GM12878 (cell line): ENCODE data around the gene TMEM135. TPM values are rescaled to one million over a fixed set of nuclear protein-coding genes. Genes with fewer than 3 reads are reported as not detected.
"Not testable (repeated sequence)": the region's sequence is repeated elsewhere in the genome, so short reads cannot be mapped to it uniquely, and the experiment has no call there.

Experiments used
- ATAC-seq: fragments of 200-7000 bp; cut with Tn5 transposase; 3 replicates; pipeline ENCODE4 v1.9.1; 2020; ENCODE audit warnings: mild to moderate bottlenecking, moderate library complexity
- BruUV-seq: library from RNA; stranded (reverse); fragments of 400-500 nt; replicated peaks from 2 replicates; lab custom pipeline; 2021; lab: Mats Ljungman, UMichigan
- CTCF ChIA-PET: fragments of 300-600 bp; sonication (Branson Sonifier 250); formaldehyde crosslinking; extraction: SDS; loops from one replicate; lab custom pipeline; 2021; ENCODE audit warnings: inconsistent platforms; lab: Yijun Ruan, JAX
- POLR2A ChIA-PET: fragments of 350-600 bp; formaldehyde crosslinking; extraction: SDS; loops from one replicate; lab custom pipeline; 2021; ENCODE audit warnings: inconsistent platforms; lab: Charles Lee
- RAD21 ChIA-PET: fragments of 300-600 bp; sonication (Branson Sonifier 250); formaldehyde crosslinking; loops from one replicate; lab custom pipeline; 2023; ENCODE audit warnings: antibody characterized with exemption; ENCODE audit not compliant: unreplicated experiment; lab: Charles Lee
- SMC1A ChIA-PET: fragments of 300-600 bp; sonication (Branson Sonifier 250); formaldehyde crosslinking; loops from one replicate; lab custom pipeline; 2023; ENCODE audit not compliant: unreplicated experiment, uncharacterized antibody; lab: Charles Lee
- DNase-seq: peaks from one replicate; pipeline ENCODE4 v3.0.0-alpha.2; 2011; ENCODE audit warnings: low read depth, low spot score
- FAIRE-seq: peaks from 3 replicates; lab custom pipeline; 2011; peaks lifted over from hg19 to GRCh38; lab: Jason Lieb, UNC
- H2AFZ ChIP-seq: 2 replicates; pipeline ENCODE4 v1.6.0; 2011; ENCODE audit warnings: low read depth, low read length, control low read depth; ENCODE audit not compliant: control insufficient read depth
- H3K27ac ChIP-seq: 2 replicates; pipeline ENCODE4 v1.5.1; 2011; ENCODE audit warnings: control low read depth; ENCODE audit not compliant: control insufficient read depth, insufficient read depth
- H3K27me3 ChIP-seq, 2 experiments: replicated peaks in 1 of 2; 2 replicates each; pipeline versions ENCODE4 v1.6.0 to v1.6.1; 2011; ENCODE audit warnings: low read length in 1 of 2; ENCODE audit not compliant: control insufficient read depth in 2 of 2, insufficient read depth in 2 of 2
- H3K36me3 ChIP-seq, 2 experiments: 2 replicates each; pipeline ENCODE4 v1.5.1; 2011; ENCODE audit warnings: low read length in 1 of 2; ENCODE audit not compliant: control insufficient read depth in 2 of 2, insufficient read depth in 2 of 2
- H3K4me1 ChIP-seq: 2 replicates; pipeline ENCODE4 v1.6.1; 2011; ENCODE audit warnings: mild to moderate bottlenecking, low read length, moderate library complexity, mixed read lengths; ENCODE audit not compliant: control insufficient read depth, insufficient read depth
- H3K4me2 ChIP-seq: 2 replicates; pipeline ENCODE4 v1.6.0; 2011; ENCODE audit warnings: control low read depth; ENCODE audit not compliant: control insufficient read depth, insufficient read depth
- H3K4me3 ChIP-seq: fragments of 200-600 bp; sonication (generic); 2 replicates; pipeline ENCODE4 v1.5.1; 2016
- H3K79me2 ChIP-seq: 2 replicates; pipeline ENCODE4 v1.6.0; 2011; ENCODE audit warnings: low read length; ENCODE audit not compliant: control insufficient read depth, insufficient read depth
- H3K9ac ChIP-seq: 2 replicates; pipeline ENCODE4 v1.8.0; 2011; ENCODE audit warnings: low read length, control low read depth, mixed read lengths; ENCODE audit not compliant: control insufficient read depth, insufficient read depth
- H3K9me3 ChIP-seq: replicated peaks from 3 replicates; pipeline ENCODE4 v1.5.1; 2011; ENCODE audit warnings: mild to moderate bottlenecking, low read length; ENCODE audit not compliant: control insufficient read depth, insufficient read depth
- H4K20me1 ChIP-seq: 2 replicates; pipeline ENCODE4 v1.6.0; 2011; ENCODE audit not compliant: control insufficient read depth, insufficient read depth
- ASH2L ChIP-seq: fragments of 300-600, 200-600 bp; sonication (generic); IDR thresholded peaks from 2 replicates; pipeline ENCODE4 v1.6.1; 2017; ENCODE audit warnings: low read depth, mild to moderate bottlenecking, borderline replicate concordance
- CEBPZ ChIP-seq: fragments of 150-350 bp; IDR thresholded peaks from 2 replicates; pipeline ENCODE4 v1.6.1; 2016; ENCODE audit warnings: low read depth, low read length
- CHD2 ChIP-seq: IDR thresholded peaks from 2 replicates; pipeline ENCODE4 v1.6.1; 2011; ENCODE audit warnings: low read depth, low read length, improper control_type of control experiment, borderline replicate concordance
- CREB1 ChIP-seq: IDR thresholded peaks from 2 replicates; pipeline ENCODE4 v1.6.1; 2012; ENCODE audit warnings: low read depth, mild to moderate bottlenecking, inconsistent platforms
- HDGF ChIP-seq: fragments of 450-650 bp; IDR thresholded peaks from 2 replicates; pipeline ENCODE4 v1.6.1; 2016; ENCODE audit warnings: antibody characterized with exemption
- KAT2A ChIP-seq: conservative IDR thresholded peaks from 2 replicates; pipeline ENCODE4 v1.6.1; 2011; ENCODE audit warnings: low read depth, low read length; ENCODE audit not compliant: control insufficient read depth
- MTA2 ChIP-seq: fragments of 450-650 bp; IDR thresholded peaks from 2 replicates; pipeline ENCODE4 v1.6.1; 2016; ENCODE audit warnings: low read depth, mild to moderate bottlenecking, moderate library complexity
- NFIC ChIP-seq: IDR thresholded peaks from 2 replicates; pipeline ENCODE4 v1.6.1; 2012; ENCODE audit warnings: low read depth, mild to moderate bottlenecking, inconsistent platforms, low read length, moderate library complexity
- NFYB ChIP-seq: IDR thresholded peaks from 2 replicates; pipeline ENCODE4 v1.6.1; 2011; ENCODE audit warnings: low read depth, mild to moderate bottlenecking, low read length, improper control_type of control experiment, moderate library complexity; ENCODE audit not compliant: insufficient read depth
- POLR2AphosphoS5 ChIP-seq: IDR thresholded peaks from 2 replicates; pipeline ENCODE4 v1.6.1; 2011; ENCODE audit warnings: mild to moderate bottlenecking, low read length, inconsistent platforms
- WGBS: methylation state at CpG from one replicate; pipeline ENCODE4 v1.1.6; 2016; ENCODE audit warnings: low lambda C conversion rate; ENCODE audit not compliant: insufficient replicate concordance, insufficient coverage; ENCODE audit errors: missing lambda C conversion rate; 5-methylcytosine and 5-hydroxymethylcytosine counted together
- in situ Hi-C: fragments of 300-500 bp; cut with MboI; formaldehyde crosslinking; loops from 9 replicates; pipeline ENCODE4 v1.14.3; 2018; ENCODE audit warnings: mixed read lengths
- intact Hi-C: fragments of 100-400 bp; cut with micrococcal nuclease; formaldehyde crosslinking; loops from one replicate; pipeline ENCODE4 v1.14.2; 2022; ENCODE audit not compliant: unreplicated experiment
- polyA plus RNA-seq, 11 experiments: library from polyadenylated mRNA; depleted of rRNA in 4 of 11; unstranded in 6 of 11; stranded (reverse) in 5 of 11; fragments of >200 nt; fragmentation: Nextera tagmentation in 4 of 11; fragmentation: Illumina TruSeq in 1 of 11; extraction: Ambion mirVana in 4 of 11; extraction: Trizol in 1 of 11; gene quantifications; 1 replicate in 1 of 11; 2 replicates in 10 of 11; pipeline versions ENCODE4 v1.2.1 to v1.2.3, GENCODE V29; 2011 to 2016; ENCODE audit warnings: inconsistent platforms in 2 of 11, missing spikeins in 2 of 11, low read depth in 1 of 11
- total RNA-seq, 4 experiments: library from RNA; depleted of rRNA in 3 of 4; stranded (reverse); fragments of >200 nt in 3 of 4; fragmentation: Illumina TruSeq in 1 of 4; extraction: Trizol in 1 of 4; gene quantifications; 2 replicates each; pipeline versions ENCODE4 v1.2.1 to v1.2.3, GENCODE V29; 2013 to 2021
- TF ChIP-seq, protein P1 (sequence below): IDR thresholded peaks from 2 replicates; pipeline ENCODE4 v1.6.1; 2011; ENCODE audit warnings: low read depth, mild to moderate bottlenecking, low read length, moderate library complexity, borderline replicate concordance; ENCODE audit errors: extremely low read depth

Gene TMEM135
- total and polyA plus RNA-seq, 10 of the 15 experiments (the other 5 are each of a cell fraction or from before 2014, with no cell fraction given) = 7.2 to 117 (median 12.9) TPM

GRCh38 chr11:87101956-87102580, 64.3 kb downstream of the TMEM135 start (continued):
- TF ChIP-seq MTA2 = no peak
- TF ChIP-seq POLR2AphosphoS5 = no peak
- TF ChIP-seq ASH2L = no peak
- TF ChIP-seq KAT2A = no peak
- TF ChIP-seq, protein P1, sequence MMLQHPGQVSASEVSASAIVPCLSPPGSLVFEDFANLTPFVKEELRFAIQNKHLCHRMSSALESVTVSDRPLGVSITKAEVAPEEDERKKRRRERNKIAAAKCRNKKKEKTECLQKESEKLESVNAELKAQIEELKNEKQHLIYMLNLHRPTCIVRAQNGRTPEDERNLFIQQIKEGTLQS = no peak
- TF ChIP-seq CEBPZ = no peak
- no peak for TF ChIP-seq CHD2
- TF ChIP-seq NFYB = no peak
- TF ChIP-seq CREB1 = no peak
- TF ChIP-seq NFIC = no peak
- TF ChIP-seq HDGF = no peak

DNA sequence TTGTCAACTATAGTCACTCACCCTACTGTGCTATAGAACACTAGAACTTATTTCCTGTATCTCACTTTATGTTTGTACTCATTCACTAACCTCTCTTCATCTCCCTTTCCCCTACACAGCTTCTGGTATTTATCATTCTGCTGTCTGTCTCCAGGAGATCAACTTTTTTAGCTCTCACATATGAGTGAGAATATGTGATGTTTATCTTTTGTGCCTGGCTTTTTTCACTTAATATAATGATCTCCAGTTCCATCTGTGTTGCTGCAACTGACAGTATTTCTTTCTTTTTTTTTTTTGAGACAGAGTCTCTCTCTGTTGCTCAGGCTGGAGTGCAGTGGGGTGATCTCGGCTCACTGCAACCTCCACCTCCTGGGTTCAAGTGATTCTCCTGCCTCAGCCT, 68.1 kb downstream of the TMEM135 start:
- H3K4me3 ChIP-seq, H3K4me1 ChIP-seq, H3K36me3 ChIP-seq, in situ Hi-C loops, H3K9me3 ChIP-seq, H4K20me1 ChIP-seq, H3K9ac ChIP-seq, BruUV-seq, DNase-seq, RAD21 ChIA-PET, H2AFZ ChIP-seq, H3K79me2 ChIP-seq, SMC1A ChIA-PET, ATAC-seq, intact Hi-C loops, POLR2A ChIA-PET, H3K4me2 ChIP-seq, H3K27ac ChIP-seq, FAIRE-seq, H3K27me3 ChIP-seq: not testable (repeated sequence)
- CTCF ChIA-PET = interaction anchor here (1.1 kb wide), 1 partner anchor 9 kb away, joined by 7 read pairs; no protein-coding TSS in a partner anchor
- WGBS = 90% methylated on average over 1 of the region's 1 CpG

DNA sequence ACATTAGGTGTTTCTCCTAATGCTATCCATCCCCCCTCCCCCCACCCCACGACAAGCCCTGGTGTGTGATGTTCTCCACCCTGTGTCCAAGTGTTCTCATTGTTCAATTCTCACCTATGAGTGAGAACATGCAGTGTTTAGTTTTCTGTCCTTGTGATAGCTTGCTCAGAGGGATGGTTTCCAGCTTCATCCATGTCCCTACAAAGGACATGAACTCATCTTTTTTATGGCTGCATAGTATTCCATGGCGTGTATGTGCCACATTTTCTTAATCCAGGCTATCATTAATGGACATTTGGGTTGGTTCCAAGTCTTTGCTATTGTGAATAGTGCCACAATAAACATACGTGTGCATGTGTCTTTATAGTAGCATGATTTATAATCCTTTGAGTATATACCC, 69.6 kb downstream of the TMEM135 start:
- CTCF ChIA-PET = interaction anchor here (0.6 kb wide), 1 partner anchor 10 kb away, joined by 3 read pairs; no protein-coding TSS in a partner anchor
- in situ Hi-C loops, H3K9ac ChIP-seq, RAD21 ChIA-PET, H4K20me1 ChIP-seq, H3K4me2 ChIP-seq, FAIRE-seq, H3K79me2 ChIP-seq, DNase-seq, BruUV-seq, ATAC-seq, SMC1A ChIA-PET, H2AFZ ChIP-seq, H3K4me1 ChIP-seq, H3K27ac ChIP-seq, POLR2A ChIA-PET, H3K36me3 ChIP-seq, H3K4me3 ChIP-seq, H3K27me3 ChIP-seq, H3K9me3 ChIP-seq, intact Hi-C loops: not testable (repeated sequence)
- WGBS = 76% methylated on average over 3 of the region's 3 CpGs
